Loucy (cell line): ENCODE results near the gene IFNAR2.

Experiments used
- CTCF ChIP-seq: fragments of 200-600 bp; sonication (generic); conservative IDR thresholded peaks from 2 replicates; pipeline ENCODE4 v1.5.1; 2014; ENCODE audit warnings: mild to moderate bottlenecking, antibody characterized with exemption, low read length
- EZH2phosphoT487 ChIP-seq: fragments of 200-600 bp; IDR thresholded peaks from 2 replicates; pipeline ENCODE4 v1.6.1; 2018; ENCODE audit warnings: antibody characterized with exemption, mild to moderate bottlenecking, moderate library complexity, borderline replicate concordance

- TF ChIP-seq CTCF, result no peak
- no peak for TF ChIP-seq EZH2phosphoT487
Observed at GRCh38 chr21:33266050-33266788, 36.5 kb downstream of the IFNAR2 start, which contains the start of gene IL10RB.
